CD4-positive, alpha-beta memory T cell (primary cell): ENCODE measurements around the gene USF1. TPM values are rescaled to one million over a fixed set of nuclear protein-coding genes. Genes with fewer than 3 reads are reported as not detected.
A peak's percentile ranks its signal among the peaks of the same experiment; 100 is the strongest.
"Not testable (repeated sequence)": the region's sequence is repeated elsewhere in the genome, so short reads cannot be mapped to it uniquely, and the experiment has no call there.

Source experiments
- CTCF ChIA-PET: fragments of 350-600 bp; sonication (Branson Sonifier 250); formaldehyde crosslinking; loops from one replicate; lab custom pipeline; 2021; ENCODE audit warnings: inconsistent platforms; ENCODE audit not compliant: partially characterized antibody; lab: Charles Lee
- POLR2A ChIA-PET: fragments of 350-600 bp; sonication (Branson Sonifier 250); formaldehyde crosslinking; loops from one replicate; lab custom pipeline; 2021; ENCODE audit not compliant: partially characterized antibody; lab: Charles Lee
- DNase-seq, 5 donors: peaks; one replicate each; pipeline versions ENCODE4 v3.0.0 to v3.0.0-alpha.2; 2020 to 2022; ENCODE audit warnings: mixed read lengths in 1 of 5
- H3K27ac ChIP-seq: one replicate; pipeline ENCODE4 v1.7.0; 2013; ENCODE audit warnings: low read depth, low read length
- H3K27me3 ChIP-seq: 2 replicates; pipeline ENCODE4 v1.7.0; 2013; ENCODE audit warnings: mild to moderate bottlenecking, low read length, moderate library complexity; ENCODE audit not compliant: insufficient read depth
- H3K36me3 ChIP-seq: 2 replicates; pipeline ENCODE4 v1.7.0; 2013; ENCODE audit warnings: mild to moderate bottlenecking, low read length, moderate library complexity; ENCODE audit not compliant: insufficient read depth
- H3K4me1 ChIP-seq: 2 replicates; pipeline ENCODE4 v1.7.0; 2013; ENCODE audit warnings: mild to moderate bottlenecking, low read length, moderate library complexity; ENCODE audit not compliant: insufficient read depth
- H3K4me3 ChIP-seq, 2 donors: one replicate each; pipeline ENCODE4 v1.7.0; 2013; ENCODE audit warnings: low read length in 2 of 2, mild to moderate bottlenecking in 1 of 2
- H3K9me3 ChIP-seq, 2 donors: one replicate each; pipeline ENCODE4 v1.7.0; 2013; ENCODE audit warnings: low read length in 2 of 2, control low read depth in 1 of 2; ENCODE audit not compliant: control insufficient read depth in 1 of 2
- H3K27ac Mint-ChIP-seq, 7 donors: one replicate each; pipeline ENCODE4 v1.8.0; 2020 to 2021; ENCODE audit warnings: mixed read lengths in 7 of 7, mild to moderate bottlenecking in 6 of 7, inconsistent platforms in 3 of 7, moderate library complexity in 3 of 7
- H3K27me3 Mint-ChIP-seq, 2 donors: one replicate each; pipeline ENCODE4 v1.8.0; 2020 to 2021; ENCODE audit warnings: mixed read lengths in 2 of 2
- H3K36me3 Mint-ChIP-seq, 2 donors: one replicate each; pipeline ENCODE4 v1.8.0; 2020 to 2021; ENCODE audit warnings: mixed read lengths in 2 of 2, inconsistent platforms in 1 of 2, mild to moderate bottlenecking in 1 of 2
- H3K4me1 Mint-ChIP-seq, 4 donors: one replicate each; pipeline ENCODE4 v1.8.0; 2020 to 2021; ENCODE audit warnings: mixed read lengths in 4 of 4, mild to moderate bottlenecking in 1 of 4
- H3K4me3 Mint-ChIP-seq, 8 donors: one replicate each; pipeline ENCODE4 v1.8.0; 2020 to 2021; ENCODE audit warnings: mixed read lengths in 8 of 8, mild to moderate bottlenecking in 7 of 8, moderate library complexity in 6 of 8, inconsistent platforms in 3 of 8
- H3K9me3 Mint-ChIP-seq, 8 donors: one replicate each; pipeline ENCODE4 v1.8.0; 2020 to 2021; ENCODE audit warnings: mixed read lengths in 8 of 8, mild to moderate bottlenecking in 5 of 8, inconsistent platforms in 3 of 8, moderate library complexity in 1 of 8
- intact Hi-C: fragments of 100-400 bp; cut with micrococcal nuclease; formaldehyde crosslinking; loops from one replicate; pipeline ENCODE4 v1.15.1; 2023
- polyA plus RNA-seq, 2 donors: library from polyadenylated mRNA; unstranded; fragments of 300-500 nt; fragmentation: Illumina TruSeq; gene quantifications; one replicate each; pipeline ENCODE4 v1.2.3, GENCODE V29; 2021
- total RNA-seq, 2 experiments: library from RNA; stranded (reverse); gene quantifications; one replicate each; pipeline ENCODE4 v1.2.3, GENCODE V29; 2021

USF1 gene
- total and polyA plus RNA-seq, 4 experiments from 2014 or later = 1.4 to 102 (median 53.6) TPM

GRCh38 chr1:161021165-161021969 lies 24.4 kb downstream of the USF1 start:
- CTCF ChIA-PET = interaction anchor here (0.8 to 5.0 kb wide), 13 partner anchors 10 to 168 kb away, joined by 3 to 42 read pairs (median 5); partner anchors contain the start of genes KLHDC9, TSTD1 and USF1
- no peaks in the 10 kb centered on the region for H3K27me3 ChIP-seq
- H3K36me3 ChIP-seq = no peaks in the 10 kb centered on the region
- Mint-ChIP-seq H3K4me3 (peak overlapping the region; percentile 89 to 97 (median 94)), H3K9me3 (peaks cover 0 to 2% (median 0%) of the 10 kb centered on the region in 8 donors), H3K36me3 (no peaks in the 10 kb centered on the region), H3K27ac (peak overlapping the region; percentile 86 to 99 (median 96)), H3K4me1 (peaks cover 24 to 58% (median 35%) of the 10 kb centered on the region in 4 donors), H3K27me3 (no peaks in the 10 kb centered on the region)
- DNase-seq = peak; percentile 88 to 98 (median 91)
- peak overlapping the region; percentile 72 for H3K27ac ChIP-seq
- H3K4me1 ChIP-seq = peaks cover 36% of the 10 kb centered on the region
- H3K4me3 ChIP-seq = peak overlapping the region; percentile 40 to 72
- POLR2A ChIA-PET = interaction anchor here (0.6 to 2.8 kb wide), 23 partner anchors 10 to 395 kb away, joined by 3 to 62 read pairs (median 4); partner anchors contain the start of genes ARHGAP30, B4GALT3, DEDD and KLHDC9
- no peaks in the 10 kb centered on the region for H3K9me3 ChIP-seq
- intact Hi-C loops = loop anchor here (1.0 kb wide), 1 partner anchor 17 kb away; the partner anchor contains the start of gene TSTD1

- peak within 1 kb of the TSS; percentile 89 to 97 (median 94) for H3K4me3 Mint-ChIP-seq
- DNase-seq = peak in 1 of 5 donors; percentile 13
- H3K36me3 Mint-ChIP-seq = no peaks in the 10 kb centered on the region
- intact Hi-C loops = loop anchor here (1.0 kb wide), 1 partner anchor 18 kb away; the partner anchor contains the start of gene TSTD1
- no peaks in the 10 kb centered on the region for H3K27me3 ChIP-seq
- H3K9me3 Mint-ChIP-seq = peaks cover 0 to 2% (median 0%) of the 10 kb centered on the region in 8 donors
- CTCF ChIA-PET = interaction anchor here (0.9 to 5.0 kb wide), 12 partner anchors 10 to 77 kb away, joined by 3 to 42 read pairs (median 5); partner anchors contain the start of genes KLHDC9, TSTD1 and USF1
- H3K4me1 Mint-ChIP-seq = peaks cover 24 to 58% (median 35%) of the 10 kb centered on the region in 4 donors
- peaks cover 36% of the 10 kb centered on the region for H3K4me1 ChIP-seq
- no peaks in the 10 kb centered on the region for H3K27me3 Mint-ChIP-seq
- peak within 1 kb of the TSS; percentile 72 for H3K27ac ChIP-seq
- POLR2A ChIA-PET = interaction anchor here (0.6 to 2.8 kb wide), 21 partner anchors 9 to 396 kb away, joined by 3 to 62 read pairs (median 5); partner anchors contain the start of genes ARHGAP30, B4GALT3, DEDD and KLHDC9
- H3K9me3 ChIP-seq = no peaks in the 10 kb centered on the region
- peak within 1 kb of the TSS; percentile 86 to 99 (median 96) for H3K27ac Mint-ChIP-seq
- H3K36me3 ChIP-seq = no peaks in the 10 kb centered on the region
- H3K4me3 ChIP-seq = peak within 1 kb of the TSS; percentile 50 to 72
These were observed 25.1 kb downstream of the USF1 start, which contains the start of gene F11R for GRCh38 chr1:161020509-161021164. TSS of gene F11R (minus strand) at chr1:161021152. CDS start at chr1:161021073, 79 bp downstream.

GRCh38 chr1:161019751-161020495 lies 25.9 kb downstream of the USF1 start:
- H3K9me3 Mint-ChIP-seq = peaks cover 0 to 2% (median 0%) of the 10 kb centered on the region in 8 donors
- CTCF ChIA-PET = interaction anchor here (0.9 to 5.0 kb wide), 12 partner anchors 9 to 78 kb away, joined by 3 to 42 read pairs (median 5); partner anchors contain the start of genes ARHGAP30, KLHDC9, TSTD1 and USF1
- peak overlapping the region; percentile 89 to 97 (median 94) for H3K4me3 Mint-ChIP-seq
- no peaks in the 10 kb centered on the region for H3K36me3 ChIP-seq
- no peaks in the 10 kb centered on the region for H3K27me3 Mint-ChIP-seq
- peak overlapping the region; percentile 72 for H3K27ac ChIP-seq
- peaks cover 36% of the 10 kb centered on the region for H3K4me1 ChIP-seq
- POLR2A ChIA-PET = interaction anchor here (1.0 to 2.8 kb wide), 16 partner anchors 8 to 313 kb away, joined by 3 to 62 read pairs (median 8); partner anchors contain the start of genes ARHGAP30, DEDD, KLHDC9 and LY9
- no peaks in the 10 kb centered on the region for H3K9me3 ChIP-seq
- peaks cover 23 to 58% (median 34%) of the 10 kb centered on the region in 4 donors for H3K4me1 Mint-ChIP-seq
- no peaks in the 10 kb centered on the region for H3K27me3 ChIP-seq
- intact Hi-C loops = no loop called here
- peak overlapping the region; percentile 50 to 72 for H3K4me3 ChIP-seq
- DNase-seq = peak in 1 of 5 donors; percentile 9
- peak overlapping the region; percentile 86 to 99 (median 96) for H3K27ac Mint-ChIP-seq
- H3K36me3 Mint-ChIP-seq = no peaks in the 10 kb centered on the region

- H3K9me3 Mint-ChIP-seq, H3K9me3 ChIP-seq, H3K36me3 ChIP-seq, intact Hi-C loops, H3K36me3 Mint-ChIP-seq, DNase-seq, H3K4me3 ChIP-seq, H3K27me3 Mint-ChIP-seq, H3K27ac ChIP-seq, H3K27me3 ChIP-seq: not testable (repeated sequence)
- ChIA-PET POLR2A (interaction anchor here (1.1 to 2.0 kb wide), 3 partner anchors 27 to 61 kb away, joined by 3 to 12 read pairs (median 5); partner anchors contain the start of genes ARHGAP30 and USF1), CTCF (interaction anchor here (0.7 to 5.0 kb wide), 8 partner anchors 21 to 82 kb away, joined by 3 to 42 read pairs (median 7); partner anchors contain the start of genes ARHGAP30 and TSTD1)
- Mint-ChIP-seq H3K27ac (peak overlapping the region in 6 of 7 donors; percentile 77 to 97 (median 82)), H3K4me1 (peaks cover 23 to 60% (median 36%) of the 10 kb centered on the region in 4 donors), H3K4me3 (peak overlapping the region in 5 of 8 donors; percentile 69 to 96 (median 90))
- peaks cover 40% of the 10 kb centered on the region for H3K4me1 ChIP-seq
These were observed 26.6 kb downstream of the USF1 start for GRCh38 chr1:161019111-161019660.

- no peak for DNase-seq
- H3K4me3 Mint-ChIP-seq = peak overlapping the region in 1 of 8 donors; percentile 56
- no peaks in the 10 kb centered on the region for H3K36me3 Mint-ChIP-seq
- peaks cover 46% of the 10 kb centered on the region for H3K4me1 ChIP-seq
- H3K27me3 Mint-ChIP-seq = no peaks in the 10 kb centered on the region
- peaks cover 29 to 66% (median 39%) of the 10 kb centered on the region in 4 donors for H3K4me1 Mint-ChIP-seq
- no peak overlapping the region for H3K27ac ChIP-seq
- ChIA-PET POLR2A (interaction anchor here (1.1 to 2.0 kb wide), 3 partner anchors 28 to 62 kb away, joined by 3 to 12 read pairs (median 5); partner anchors contain the start of genes ARHGAP30 and USF1), CTCF (interaction anchor here (1.4 to 5.0 kb wide), 5 partner anchors 21 to 79 kb away, joined by 4 to 42 read pairs (median 7); partner anchors contain the start of genes ARHGAP30 and TSTD1)
- H3K9me3 Mint-ChIP-seq = peaks cover 0 to 2% (median 0%) of the 10 kb centered on the region in 8 donors
- intact Hi-C loops = no loop called here
- peak overlapping the region in 4 of 7 donors; percentile 42 to 85 (median 68) for H3K27ac Mint-ChIP-seq
- no peaks in the 10 kb centered on the region for H3K9me3 ChIP-seq
- no peaks in the 10 kb centered on the region for H3K27me3 ChIP-seq
- H3K4me3 ChIP-seq = no peak overlapping the region
- no peaks in the 10 kb centered on the region for H3K36me3 ChIP-seq
These were observed 27.2 kb downstream of the USF1 start for GRCh38 chr1:161018631-161018930.
